Measurements from ENCODE around the gene DEFB131B. TPM values are rescaled to one million over a fixed set of nuclear protein-coding genes. Genes with fewer than 3 reads are reported as not detected.

Gene DEFB131B
- total RNA-seq, 3 donors from 2014 or later, result not detected

GRCh38 chr11:71917646-71918140, 39.4 kb downstream of the DEFB131B start:
- no peak for DNase-seq (ENCODE audit: low spot score in 2 of 2)
- Histone ChIP-seq H3K9me3 (no peaks in the 10 kb centered on the region), H3K27me3 (no peaks in the 10 kb centered on the region), H3K36me3 (no peaks in the 10 kb centered on the region), H3K4me3 (no peak overlapping the region), H3K4me1 (no peaks in the 10 kb centered on the region), H3K27ac (no peak overlapping the region)
- TF ChIP-seq POLR2AphosphoS5 (IDR thresholded peaks at IDR 0.05) (no peak), CTCF (IDR thresholded peaks at IDR 0.05) (no peak), POLR2A (IDR thresholded peaks at IDR 0.05) (no peak)
- intact Hi-C loops (cut with DNase I; ENCODE audit: low total_unique reads), result no loop called here

- intact Hi-C loops (cut with DNase I; ENCODE audit: low total_unique reads), result no loop called here
- H3K9me3 ChIP-seq, result no peaks in the 10 kb centered on the region
- H3K27ac ChIP-seq, result peak within 1 kb of the TSS; percentile 85 to 87
- H3K27me3 ChIP-seq, result no peaks in the 10 kb centered on the region
- TF ChIP-seq CTCF (IDR thresholded peaks at IDR 0.05) (no peak), POLR2AphosphoS5 (IDR thresholded peaks at IDR 0.05) (peak in 1 of 3 donors; percentile 72), POLR2A (IDR thresholded peaks at IDR 0.05) (no peak)
- H3K4me1 ChIP-seq, result peaks cover 3 to 6% of the 10 kb centered on the region in 2 donors
- H3K36me3 ChIP-seq, result no peaks in the 10 kb centered on the region
- peak; percentile 40 to 60 for DNase-seq (ENCODE audit: low spot score in 2 of 2)
- peak within 1 kb of the TSS; percentile 81 to 94 (median 83) for H3K4me3 ChIP-seq
Observed at GRCh38 chr11:71927820-71928736, 49.8 kb downstream of the DEFB131B start, which contains the start of gene XNDC1N. XNDC1N (minus strand) TSS chr11:71928594; CDS start chr11:71923353, 5,241 bp downstream.

DNA sequence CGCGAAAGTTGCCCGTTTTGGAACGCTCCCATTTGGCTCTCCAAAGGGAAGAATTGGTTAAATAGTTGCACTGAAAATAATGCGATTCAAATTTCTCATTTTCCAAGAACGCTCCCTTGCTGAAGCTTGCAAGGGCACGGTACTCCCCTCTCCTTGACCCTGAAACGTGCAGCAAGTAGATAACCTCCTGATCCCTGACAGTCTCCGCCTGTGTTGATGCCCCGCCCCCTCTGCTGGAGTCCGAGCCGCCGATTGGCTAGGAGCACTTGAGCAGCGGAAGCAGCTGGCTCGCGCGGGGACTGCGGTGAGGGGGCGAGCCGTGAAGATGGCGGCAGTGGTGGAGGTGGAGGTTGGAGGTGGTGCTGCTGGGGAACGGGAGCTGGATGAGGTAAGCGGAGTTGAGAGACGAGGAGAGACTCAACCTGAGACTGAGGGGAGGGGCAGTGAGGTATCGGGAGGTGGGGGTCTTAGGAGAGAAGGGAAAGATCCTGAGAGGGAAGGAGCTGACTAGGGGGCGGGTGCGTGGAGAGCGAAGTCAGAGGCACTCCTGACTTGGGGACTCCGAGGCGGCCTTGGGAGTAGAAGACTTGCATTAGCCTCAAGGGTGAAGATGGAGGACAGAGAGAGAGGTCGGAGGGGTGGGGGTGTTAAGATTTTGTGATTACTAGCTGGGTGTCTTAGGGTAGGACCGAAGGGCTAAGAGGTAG, 50.6 kb downstream of the DEFB131B start, which contains the start of gene RNF121:
Gene RNF121, plus strand, starts transcription at position 310 of the 707 bp plus-strand sequence. Its CDS starts 16 bp downstream, at position 326.
- peak; percentile 96 to 98 for DNase-seq (ENCODE audit: low spot score in 2 of 2)
- no peaks in the 10 kb centered on the region for H3K9me3 ChIP-seq
- no peak for TF ChIP-seq POLR2A (IDR thresholded peaks at IDR 0.05)
- TF ChIP-seq POLR2AphosphoS5 (IDR thresholded peaks at IDR 0.05), result peak; percentile 15 to 52 (median 43)
- H3K27me3 ChIP-seq, result no peaks in the 10 kb centered on the region
- H3K4me1 ChIP-seq, result peaks cover 3 to 6% of the 10 kb centered on the region in 2 donors
- H3K36me3 ChIP-seq, result no peaks in the 10 kb centered on the region
- H3K4me3 ChIP-seq, result peak within 1 kb of the TSS; percentile 81 to 94 (median 83)
- intact Hi-C loops (cut with DNase I; ENCODE audit: low total_unique reads), result no loop called here
- peak within 1 kb of the TSS; percentile 85 to 87 for H3K27ac ChIP-seq

- intact Hi-C loops (cut with DNase I; ENCODE audit: low total_unique reads), result no loop called here
- Histone ChIP-seq H3K4me3 (peak overlapping the region; percentile 81 to 94 (median 83)), H3K9me3 (no peaks in the 10 kb centered on the region), H3K27me3 (no peaks in the 10 kb centered on the region), H3K4me1 (peaks cover 3 to 6% of the 10 kb centered on the region in 2 donors), H3K36me3 (no peaks in the 10 kb centered on the region), H3K27ac (peak overlapping the region; percentile 85 to 87)
- DNase-seq (ENCODE audit: low spot score in 2 of 2), result no peak
- TF ChIP-seq CTCF (IDR thresholded peaks at IDR 0.05), result no peak
- TF ChIP-seq POLR2A (IDR thresholded peaks at IDR 0.05), result no peak
- no peak for TF ChIP-seq POLR2AphosphoS5 (IDR thresholded peaks at IDR 0.05)
Observed at GRCh38 chr11:71929491-71929890, 51.2 kb downstream of the DEFB131B start.

DNA sequence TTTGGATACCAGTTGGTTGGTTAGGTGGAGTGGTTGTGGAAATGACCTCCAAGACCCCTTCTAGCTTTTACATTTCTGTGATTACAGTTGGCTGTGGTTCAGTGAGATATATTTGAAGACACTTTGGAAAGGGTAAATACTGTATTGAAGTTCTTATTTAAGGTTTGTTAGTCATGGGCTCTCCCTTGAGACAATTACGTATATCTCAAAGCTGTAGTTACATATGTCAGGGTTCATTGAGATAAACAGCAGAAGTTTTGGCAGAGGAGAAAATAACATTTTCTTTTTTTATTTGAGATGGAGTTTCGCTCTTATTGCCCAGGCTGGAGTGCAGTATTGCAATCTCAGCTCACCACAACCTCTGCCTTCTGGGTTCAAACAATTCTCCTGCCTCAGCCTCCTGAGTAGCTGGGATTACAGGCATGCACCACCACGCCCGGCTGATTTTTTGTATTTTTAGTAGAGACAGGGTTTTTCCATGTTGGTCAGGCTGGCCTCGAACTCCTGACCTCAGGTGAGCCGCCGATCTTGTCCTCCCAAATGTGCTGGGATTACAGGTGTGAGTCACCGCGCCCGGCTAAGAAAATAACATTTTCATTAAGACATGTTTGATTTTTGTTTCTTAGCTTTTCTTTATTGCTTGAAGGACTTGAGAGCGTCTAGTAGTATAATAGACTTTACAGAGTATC, 52.4 kb downstream of the DEFB131B start:
- no peak overlapping the region for H3K27ac ChIP-seq
- DNase-seq (ENCODE audit: low spot score in 2 of 2), result no peak
- peak overlapping the region in 1 of 3 donors; percentile 94 for H3K4me3 ChIP-seq
- no peaks in the 10 kb centered on the region for H3K9me3 ChIP-seq
- no peaks in the 10 kb centered on the region for H3K27me3 ChIP-seq
- H3K4me1 ChIP-seq, result peaks cover 3 to 6% of the 10 kb centered on the region in 2 donors
- no peaks in the 10 kb centered on the region for H3K36me3 ChIP-seq
- intact Hi-C loops (cut with DNase I; ENCODE audit: low total_unique reads), result no loop called here
- TF ChIP-seq CTCF (IDR thresholded peaks at IDR 0.05), result no peak
- TF ChIP-seq POLR2A (IDR thresholded peaks at IDR 0.05), result no peak
- TF ChIP-seq POLR2AphosphoS5 (IDR thresholded peaks at IDR 0.05), result no peak
